BLaER1 treated with 17β-estradiol and CSF1 and Interleukin-3, amounts not matched to agents 10 nM and 100 nM (cell line): ENCODE results near the gene JADE3.
"Not testable (repeated sequence)": the region's sequence is repeated elsewhere in the genome, so short reads cannot be mapped to it uniquely, and the experiment has no call there.

Source experiments
- H3K27ac ChIP-seq, 11 experiments: shearing (Covaris generic); formaldehyde crosslinking; 2 replicates each; pipeline ENCODE4 v1.8.1; 2022
- H3K27me3 ChIP-seq, 11 experiments: shearing (Covaris generic); formaldehyde crosslinking; 2 replicates each; pipeline ENCODE4 v1.8.1; 2022
- H3K36me3 ChIP-seq, 11 experiments: shearing (Covaris generic); formaldehyde crosslinking; 2 replicates each; pipeline ENCODE4 v1.8.1; 2022
- H3K4me1 ChIP-seq, 10 experiments: shearing (Covaris generic); formaldehyde crosslinking; 2 replicates each; pipeline ENCODE4 v1.8.1; 2022
- H3K4me2 ChIP-seq, 11 experiments: shearing (Covaris generic); formaldehyde crosslinking; 2 replicates each; pipeline ENCODE4 v1.8.1; 2022
- H3K4me3 ChIP-seq, 10 experiments: shearing (Covaris generic); formaldehyde crosslinking; 2 replicates each; pipeline ENCODE4 v1.8.1; 2022
- H3K9ac ChIP-seq, 11 experiments: shearing (Covaris generic); formaldehyde crosslinking; 2 replicates each; pipeline ENCODE4 v1.8.1; 2022
- H3K9me3 ChIP-seq, 11 experiments: shearing (Covaris generic); formaldehyde crosslinking; replicated peaks in 1 of 11; 2 replicates each; pipeline ENCODE4 v1.8.1; 2022
- H4K20me1 ChIP-seq, 11 experiments: shearing (Covaris generic); formaldehyde crosslinking; 2 replicates each; pipeline ENCODE4 v1.8.1; 2022
- Cebpa-rat ChIP-seq, 11 experiments: shearing (Covaris generic); IDR thresholded peaks; 2 replicates each; pipeline ENCODE4 v1.8.1; 2022

JADE3 gene

GRCh38 chrX:46953597-46953996, 41.4 kb downstream of the JADE3 start:
- Histone ChIP-seq H3K36me3 (no peaks in the 10 kb centered on the region), H3K27me3 (no peaks in the 10 kb centered on the region), H3K4me1 (peaks cover 22 to 32% (median 25%) of the 10 kb centered on the region in 10 experiments; a peak in 19 of 20 replicates), H3K9me3 (peaks cover 0 to 4% (median 0%) of the 10 kb centered on the region in 11 experiments; a peak in 1 of 22 replicates), H3K4me2 (peak overlapping the region; percentile 7 to 70 (median 45); a peak in 20 of 22 replicates), H3K27ac (peak overlapping the region in 10 of 11 experiments; percentile 5 to 52 (median 41); a peak in 14 of 22 replicates), H3K9ac (0 out of 22 replicates have a peak overlapping the region, but pooled peaks of 2 of the 11 experiments have one; percentile 18 to 26), H4K20me1 (peaks cover 0 to 18% (median 0%) of the 10 kb centered on the region in 11 experiments; a peak in 3 of 22 replicates), H3K4me3 (no peak overlapping the region)
- no peak for TF ChIP-seq Cebpa-rat (IDR thresholded peaks at IDR 0.05)

GRCh38 chrX:46954716-46955115, 42.5 kb downstream of the JADE3 start:
- peak overlapping the region in 3 of 11 experiments; percentile 42 to 45 (median 45); a peak in 4 of 22 replicates for H3K4me2 ChIP-seq
- H3K4me1 ChIP-seq = peaks cover 22 to 36% (median 30%) of the 10 kb centered on the region in 10 experiments; a peak in 19 of 20 replicates
- no peak overlapping the region for H3K9ac ChIP-seq
- no peaks in the 10 kb centered on the region for H3K27me3 ChIP-seq
- H3K36me3 ChIP-seq = no peaks in the 10 kb centered on the region
- no peak for TF ChIP-seq Cebpa-rat (IDR thresholded peaks at IDR 0.05)
- no peak overlapping the region for H3K4me3 ChIP-seq
- H4K20me1 ChIP-seq = peaks cover 0 to 28% (median 0%) of the 10 kb centered on the region in 11 experiments; a peak in 3 of 22 replicates
- H3K27ac ChIP-seq = no peak overlapping the region
- H3K9me3 ChIP-seq = peaks cover 0 to 4% (median 0%) of the 10 kb centered on the region in 11 experiments; a peak in 1 of 22 replicates

DNA sequence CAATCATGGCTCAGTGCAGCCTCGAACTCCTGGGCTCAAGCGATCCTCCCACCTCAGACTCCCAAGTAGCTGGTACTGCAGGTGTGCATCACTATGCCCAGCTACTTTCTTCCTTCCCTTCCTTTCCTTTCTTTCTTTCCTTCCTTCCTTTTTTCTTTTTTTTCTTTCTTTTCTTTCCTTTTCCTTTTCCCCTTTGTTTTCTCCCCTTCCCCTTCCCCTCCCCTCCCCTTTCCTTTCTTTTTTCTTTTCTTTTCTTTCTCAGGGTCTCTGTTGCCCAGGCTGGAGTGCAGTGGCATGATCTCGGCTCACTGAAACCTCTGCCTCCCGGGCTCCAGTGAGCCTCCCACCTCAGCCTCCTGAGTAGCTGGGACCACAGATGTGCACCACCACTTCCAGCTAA, 44.4 kb downstream of the JADE3 start:
- H3K9me3 ChIP-seq, H3K4me3 ChIP-seq, H3K9ac ChIP-seq: not testable (repeated sequence)

GRCh38 chrX:46957297-46957696, 45.1 kb downstream of the JADE3 start:
- no peak overlapping the region for H3K9ac ChIP-seq
- no peaks in the 10 kb centered on the region for H3K27me3 ChIP-seq
- no peak overlapping the region for H3K4me3 ChIP-seq
- H3K4me1 ChIP-seq = peaks cover 20 to 57% (median 46%) of the 10 kb centered on the region in 10 experiments
- no peak overlapping the region for H3K27ac ChIP-seq
- H3K36me3 ChIP-seq = no peaks in the 10 kb centered on the region
- no peaks in the 10 kb centered on the region for H3K9me3 ChIP-seq
- no peak for TF ChIP-seq Cebpa-rat (IDR thresholded peaks at IDR 0.05)
- H3K4me2 ChIP-seq = peak overlapping the region in 3 of 11 experiments; percentile 8 to 16 (median 13); a peak in 2 of 22 replicates
- H4K20me1 ChIP-seq = peaks cover 0 to 31% (median 0%) of the 10 kb centered on the region in 11 experiments; a peak in 3 of 22 replicates

More for the DNA sequence above, 44.4 kb downstream of the JADE3 start:
- Histone ChIP-seq H4K20me1 (peaks cover 0 to 32% (median 0%) of the 10 kb centered on the region in 11 experiments; a peak in 3 of 22 replicates), H3K4me1 (peaks cover 22 to 55% (median 44%) of the 10 kb centered on the region in 10 experiments)
- H3K27me3 ChIP-seq, H3K27ac ChIP-seq, H3K36me3 ChIP-seq, H3K4me2 ChIP-seq: not testable (repeated sequence)

DNA sequence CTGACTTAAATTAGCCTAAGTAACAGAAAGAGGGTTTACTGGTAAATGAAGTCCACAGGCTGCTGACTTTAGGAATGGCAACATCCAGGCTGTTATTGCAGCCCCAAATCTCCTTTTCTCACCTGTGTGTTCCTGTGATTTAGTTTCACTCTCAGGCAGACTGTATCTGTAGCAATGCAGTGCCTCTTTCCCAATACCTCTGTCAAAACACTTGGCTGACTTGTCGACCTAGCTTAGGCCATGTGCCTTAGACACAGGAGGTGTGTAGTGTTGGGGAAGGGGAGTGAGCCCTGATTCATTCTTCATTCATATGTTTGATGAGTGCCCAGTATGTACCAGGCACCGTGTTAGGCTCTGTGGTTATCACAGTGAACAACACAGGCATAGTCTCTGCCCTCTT, 46.9 kb downstream of the JADE3 start:
- no peak overlapping the region for H3K9ac ChIP-seq
- H3K4me1 ChIP-seq = peaks cover 6 to 55% (median 44%) of the 10 kb centered on the region in 10 experiments
- H3K9me3 ChIP-seq = no peaks in the 10 kb centered on the region
- TF ChIP-seq Cebpa-rat (IDR thresholded peaks at IDR 0.05) = no peak
- peak overlapping the region in 1 of 11 experiments; percentile 1; a peak in 2 of 22 replicates for H3K4me2 ChIP-seq
- no peaks in the 10 kb centered on the region for H3K36me3 ChIP-seq
- H3K4me3 ChIP-seq = no peak overlapping the region
- H3K27me3 ChIP-seq = no peaks in the 10 kb centered on the region
- peaks cover 0 to 31% (median 0%) of the 10 kb centered on the region in 11 experiments; a peak in 2 of 22 replicates for H4K20me1 ChIP-seq
- H3K27ac ChIP-seq = no peak overlapping the region

DNA sequence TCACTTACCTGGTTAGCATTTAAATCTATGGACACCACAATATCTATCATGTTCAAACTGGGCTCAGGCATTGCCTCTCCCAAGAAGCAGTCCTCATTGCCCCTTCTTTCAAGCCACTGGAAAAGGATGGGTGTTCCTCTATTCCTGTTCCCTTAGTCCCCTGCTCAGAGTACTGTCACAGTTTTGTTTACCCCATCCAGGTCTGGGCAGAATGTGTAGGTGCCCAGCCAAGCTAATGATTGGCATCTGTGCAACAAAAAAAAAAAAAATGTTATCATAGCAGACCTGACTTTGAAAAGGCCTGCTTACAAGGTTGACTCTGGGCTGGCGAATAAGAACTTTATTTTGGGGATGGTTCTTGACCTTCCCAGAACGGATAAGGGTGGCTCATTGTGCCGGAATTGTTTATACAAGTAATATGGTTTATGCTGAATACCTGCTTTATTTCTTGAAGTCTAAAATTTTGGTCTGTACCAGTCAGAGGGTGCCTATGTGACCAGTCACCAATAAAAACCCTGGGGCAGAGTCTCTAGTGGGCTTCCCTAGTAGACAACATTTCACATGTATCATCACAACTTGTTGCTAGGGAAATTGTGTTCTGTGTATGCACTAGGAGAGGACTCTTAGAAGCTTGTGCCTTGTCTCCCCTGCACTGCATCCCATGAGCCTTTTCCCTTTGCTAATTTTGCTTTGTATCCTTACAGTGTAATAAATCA, 47.9 kb downstream of the JADE3 start:
- Histone ChIP-seq H3K9me3 (no peaks in the 10 kb centered on the region), H3K4me3 (no peak overlapping the region), H3K9ac (no peak overlapping the region), H3K27ac (no peak overlapping the region; a peak in 1 of 22 replicates), H3K27me3 (no peaks in the 10 kb centered on the region), H3K4me2 (peak overlapping the region in 7 of 11 experiments; percentile 0 to 68 (median 48); a peak in 10 of 22 replicates), H3K4me1 (peaks cover 5 to 57% (median 46%) of the 10 kb centered on the region in 10 experiments; a peak in 19 of 20 replicates), H4K20me1 (peaks cover 0 to 25% (median 0%) of the 10 kb centered on the region in 11 experiments; a peak in 2 of 22 replicates), H3K36me3 (no peaks in the 10 kb centered on the region)
- TF ChIP-seq Cebpa-rat (IDR thresholded peaks at IDR 0.05) = no peak

GRCh38 chrX:46961097-46961496, 48.9 kb downstream of the JADE3 start:
- H3K27me3 ChIP-seq = no peaks in the 10 kb centered on the region
- H3K4me3 ChIP-seq = no peak overlapping the region
- H3K4me2 ChIP-seq = peak overlapping the region in 9 of 11 experiments; percentile 4 to 68 (median 48); a peak in 17 of 22 replicates
- H3K27ac ChIP-seq = peak overlapping the region in 2 of 11 experiments; percentile 18 to 22; a peak in 5 of 22 replicates
- H3K4me1 ChIP-seq = peaks cover 8 to 66% (median 55%) of the 10 kb centered on the region in 10 experiments; a peak in 19 of 20 replicates
- H4K20me1 ChIP-seq = peaks cover 0 to 32% (median 0%) of the 10 kb centered on the region in 11 experiments; a peak in 2 of 22 replicates
- H3K9ac ChIP-seq = peak overlapping the region in 1 of 11 experiments; percentile 9; a peak in 1 of 22 replicates
- no peak for TF ChIP-seq Cebpa-rat (IDR thresholded peaks at IDR 0.05)
- no peaks in the 10 kb centered on the region for H3K36me3 ChIP-seq
- no peaks in the 10 kb centered on the region for H3K9me3 ChIP-seq

- no peak overlapping the region for H3K4me3 ChIP-seq
- H3K9me3 ChIP-seq = no peaks in the 10 kb centered on the region
- H3K4me1 ChIP-seq = peaks cover 8 to 73% (median 61%) of the 10 kb centered on the region in 10 experiments; a peak in 19 of 20 replicates
- H3K36me3 ChIP-seq = no peaks in the 10 kb centered on the region
- TF ChIP-seq Cebpa-rat (IDR thresholded peaks at IDR 0.05) = no peak
- H3K27ac ChIP-seq = peak overlapping the region in 3 of 11 experiments; percentile 10 to 22 (median 18); a peak in 3 of 22 replicates
- peak overlapping the region in 9 of 11 experiments; percentile 4 to 68 (median 48); a peak in 18 of 22 replicates for H3K4me2 ChIP-seq
- 0 out of 22 replicates have a peak, but pooled peaks cover 0 to under 1% (median 0%) of the 10 kb centered on the region in 11 experiments for H3K27me3 ChIP-seq
- peak overlapping the region in 2 of 11 experiments; percentile 31 to 36; a peak in 3 of 22 replicates for H3K9ac ChIP-seq
- H4K20me1 ChIP-seq = peaks cover 0 to 38% (median 0%) of the 10 kb centered on the region in 11 experiments; a peak in 3 of 22 replicates
Observed at GRCh38 chrX:46961574-46962283, 49.5 kb downstream of the JADE3 start.
